HG03103 (cell line): ENCODE measurements around the gene GNAI1.

Experiments
- ATAC-seq: cut with Tn5 transposase; IDR thresholded peaks from one replicate; pipeline ENCODE4 v1.9.1; 2021; ENCODE audit warnings: low read depth; ENCODE audit not compliant: unreplicated experiment

GNAI1 gene

GRCh38 chr7:80131675-80132435 lies 2.8 kb upstream of the GNAI1 start:
- ATAC-seq, result no peak

DNA sequence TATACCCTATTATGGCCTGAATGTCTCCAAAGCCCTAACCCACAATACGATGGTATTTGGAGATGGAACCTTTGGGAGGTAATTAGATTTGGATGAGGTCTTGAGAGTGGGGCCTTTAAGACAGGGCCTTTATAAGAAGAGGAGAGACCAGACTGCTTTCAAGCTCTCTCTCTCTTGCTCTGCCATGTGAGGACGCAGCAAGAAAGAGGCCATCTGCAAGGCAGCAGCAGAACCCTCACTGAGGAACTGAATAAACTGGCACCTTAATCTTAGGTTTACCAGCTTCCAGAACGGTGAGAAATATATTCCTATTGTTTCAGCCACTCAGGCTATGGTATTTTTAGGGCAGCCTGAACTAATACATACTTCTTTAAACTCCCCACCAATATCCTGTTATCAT lies 2.0 kb upstream of the GNAI1 start:
- no peak for ATAC-seq

DNA sequence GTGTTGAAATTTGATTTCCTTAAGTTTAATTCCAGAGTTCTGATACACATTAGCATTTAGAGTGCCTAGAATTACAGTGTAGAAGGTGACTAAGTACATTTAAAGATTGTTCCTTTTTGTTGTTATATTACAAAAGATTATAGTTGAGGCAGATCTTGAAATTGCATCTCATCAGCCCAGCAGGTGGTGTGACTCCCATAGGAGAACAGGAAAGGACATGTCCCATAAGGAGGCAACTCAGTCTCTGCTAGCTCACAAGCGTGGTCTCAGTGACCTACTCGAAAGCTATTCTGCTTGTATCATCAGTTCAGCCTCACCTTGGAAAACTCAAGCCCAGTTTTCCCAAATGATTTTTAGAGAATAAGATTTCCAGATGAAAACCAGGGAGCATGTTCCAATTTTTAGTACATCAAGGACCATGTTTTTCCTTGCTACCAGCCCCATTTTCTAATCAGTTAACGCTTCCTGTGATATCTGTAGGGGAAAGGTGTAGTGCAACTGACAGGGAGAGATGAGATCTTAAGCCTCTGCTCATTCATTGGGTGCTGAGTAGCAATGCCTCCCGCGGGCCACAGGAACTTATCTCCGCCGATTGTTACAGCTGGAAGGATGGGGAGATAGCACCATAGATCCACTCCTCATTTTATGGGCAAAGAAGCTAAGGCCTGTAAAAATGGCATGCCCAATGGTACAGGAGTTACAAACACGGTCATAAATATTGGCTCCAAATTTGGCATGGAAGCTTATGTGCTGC lies 1.1 kb upstream of the GNAI1 start:
- ATAC-seq, result no peak

GRCh38 chr7:80134115-80134535 lies 506 bp upstream of the GNAI1 start:
- ATAC-seq, result no peak

DNA sequence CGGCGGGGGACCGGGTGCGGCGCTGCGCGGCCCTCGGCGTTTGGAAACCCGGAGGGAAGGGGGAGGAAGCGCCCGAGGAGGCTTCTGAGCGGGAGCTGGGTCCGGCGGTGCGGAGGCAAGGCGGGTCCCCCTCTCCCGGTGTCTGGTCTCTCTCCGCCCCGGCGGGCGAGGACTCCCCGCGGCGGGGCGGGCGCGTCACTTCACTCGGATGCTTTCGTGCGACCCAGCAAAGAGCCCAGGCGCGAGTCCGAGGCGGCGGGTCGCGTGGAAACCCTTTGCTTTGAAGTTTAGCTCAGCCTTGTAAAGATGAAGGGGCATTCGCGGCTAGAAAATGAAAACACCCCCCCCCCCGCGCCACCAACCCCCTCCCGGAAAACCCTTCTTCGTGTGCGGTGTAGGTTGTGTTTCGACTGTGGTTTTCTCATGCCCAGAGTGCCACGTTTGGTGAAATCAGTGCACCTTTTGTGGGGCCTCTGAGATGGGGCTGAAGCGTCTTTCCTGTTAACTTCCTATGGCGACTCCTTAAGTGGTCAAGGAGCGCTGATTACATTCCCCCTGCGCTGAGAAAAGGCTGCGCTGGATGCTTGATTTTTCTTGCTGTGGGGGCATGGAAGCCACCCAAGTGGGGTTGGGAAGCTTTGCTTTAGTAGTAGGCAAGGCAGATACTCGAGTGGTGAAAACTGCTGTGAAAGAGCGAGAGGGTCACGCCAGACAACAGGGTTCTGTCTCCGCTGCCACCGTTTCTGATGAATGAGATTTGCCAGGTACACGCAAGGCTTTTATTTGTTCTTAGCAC lies 876 bp downstream of the GNAI1 start:
- peak; percentile 23 for ATAC-seq

DNA sequence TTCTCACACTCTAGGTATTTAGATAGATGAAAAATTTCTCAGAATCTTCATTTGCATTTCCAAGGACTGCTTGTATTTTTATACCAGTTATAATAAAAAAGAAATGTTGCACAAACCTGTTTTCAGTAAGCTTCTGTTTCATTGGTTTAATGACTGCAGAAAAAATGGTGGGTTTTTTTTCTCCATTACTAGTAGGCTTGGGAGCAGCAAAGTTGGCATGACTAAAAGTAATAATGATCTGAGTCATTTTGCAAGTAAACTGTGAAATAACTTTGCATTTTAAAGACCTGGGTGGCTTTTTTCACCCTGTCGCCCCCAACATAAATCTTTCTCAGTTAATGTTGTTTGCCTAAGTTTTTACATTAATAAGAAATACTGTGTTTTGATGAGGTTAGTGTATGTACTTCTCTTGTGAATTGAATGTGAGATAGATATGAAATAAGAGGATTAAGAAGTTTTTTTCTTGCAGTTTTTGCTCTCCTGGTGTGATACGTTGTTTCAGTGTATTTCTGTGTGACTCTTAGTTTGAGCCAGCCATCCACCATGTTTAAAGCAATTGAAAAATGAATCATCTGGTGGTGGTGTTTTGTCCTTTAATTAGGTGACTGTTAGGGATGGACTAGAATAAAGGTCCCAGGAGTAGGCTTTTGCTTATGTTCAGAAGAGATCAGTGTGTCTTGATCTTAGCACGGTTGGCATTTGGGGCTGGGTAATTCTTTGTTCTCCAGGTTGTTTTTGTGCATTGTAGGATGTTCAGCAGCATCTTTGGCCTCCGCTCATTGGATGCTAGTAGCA lies 1.8 kb downstream of the GNAI1 start:
- ATAC-seq, result no peak

GRCh38 chr7:80137410-80137809 lies 2.8 kb downstream of the GNAI1 start:
- no peak for ATAC-seq

DNA sequence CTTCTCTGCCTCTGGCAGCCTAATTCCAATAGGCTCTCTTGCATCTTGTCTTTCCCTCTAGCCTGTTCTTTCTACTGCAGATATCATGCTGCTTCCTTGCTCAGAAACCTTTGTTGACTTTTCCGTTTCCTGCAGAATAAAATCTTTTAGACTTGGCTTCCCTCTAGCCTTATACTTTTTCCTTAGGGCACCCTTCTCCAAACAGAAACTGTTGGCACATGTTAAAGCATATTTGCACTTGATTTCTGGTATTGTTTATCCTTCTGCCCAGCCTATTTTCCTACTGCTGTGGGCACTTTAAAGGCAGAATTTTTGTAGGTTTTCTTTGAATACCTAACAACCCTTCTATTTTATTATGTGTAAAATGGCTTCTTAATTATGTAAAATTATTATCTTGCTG lies 4.6 kb downstream of the GNAI1 start:
- no peak for ATAC-seq

- no peak for ATAC-seq
These were observed 5.8 kb downstream of the GNAI1 start for GRCh38 chr7:80140388-80140787.

- ATAC-seq, result no peak
These were observed 6.7 kb downstream of the GNAI1 start for GRCh38 chr7:80141376-80141775.

- ATAC-seq, result no peak
These were observed 8.4 kb downstream of the GNAI1 start for GRCh38 chr7:80142853-80143580.

DNA sequence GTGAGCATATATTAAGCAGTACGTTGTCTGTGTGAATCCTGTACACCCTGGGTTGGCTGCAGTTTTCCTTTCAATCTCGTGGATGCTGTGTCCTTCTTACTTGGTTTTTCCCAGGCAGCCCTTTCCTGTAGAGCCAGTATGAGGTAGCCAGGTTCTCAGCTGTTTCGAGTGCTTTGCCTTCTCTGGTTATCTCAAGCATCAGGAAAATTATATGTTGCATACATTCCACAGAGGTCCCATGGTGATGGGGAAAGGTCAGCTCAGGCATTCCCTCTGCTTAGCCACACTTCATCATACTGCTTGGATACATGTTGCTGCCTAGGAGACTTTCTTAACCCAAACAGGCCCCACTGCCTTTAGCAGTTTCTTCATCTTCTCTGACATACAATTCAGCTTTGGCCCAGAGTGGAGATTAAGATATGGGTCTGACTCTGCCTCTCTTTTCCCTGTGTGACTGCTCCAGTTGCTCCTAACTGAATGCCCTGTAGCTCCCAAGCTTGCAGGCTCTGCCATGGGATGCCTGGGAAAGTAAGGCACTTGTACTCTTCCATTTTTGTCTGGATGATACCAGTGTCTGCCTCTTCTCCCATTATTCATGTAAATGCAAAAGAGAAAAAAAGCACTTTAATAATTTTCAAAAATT lies 11.3 kb downstream of the GNAI1 start:
- ATAC-seq, result no peak

DNA sequence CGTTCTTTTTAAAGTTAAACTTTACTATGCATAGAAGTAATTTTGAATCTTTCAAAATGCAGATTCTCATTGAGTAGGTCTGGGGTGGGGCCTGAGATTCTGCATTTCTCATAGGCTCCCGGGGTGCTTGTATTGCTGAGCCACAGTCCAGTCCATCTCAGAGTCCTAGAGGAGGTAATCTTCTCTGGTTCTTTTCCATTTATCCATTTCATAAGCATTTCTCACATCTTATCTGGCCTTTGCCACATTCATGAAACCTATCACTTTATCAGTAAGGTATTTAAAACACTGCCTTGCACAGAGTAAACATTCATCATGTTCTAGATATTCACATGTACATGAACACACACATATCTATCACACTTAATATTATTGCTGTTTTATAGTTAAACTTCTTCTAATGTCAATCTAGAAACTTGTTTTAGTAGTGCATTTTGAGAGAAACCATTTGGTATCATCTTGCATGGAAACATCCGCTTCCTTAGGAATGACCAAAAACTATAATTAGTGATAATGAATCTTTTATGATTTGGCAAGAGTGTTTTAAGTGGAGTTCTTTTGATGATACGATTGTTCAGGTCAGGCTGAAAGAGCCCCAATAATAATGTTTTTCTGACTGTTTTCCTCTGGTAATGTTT lies 12.0 kb downstream of the GNAI1 start:
- no peak for ATAC-seq

- no peak for ATAC-seq
These were observed 13.1 kb downstream of the GNAI1 start for GRCh38 chr7:80147543-80148391.

GRCh38 chr7:80150611-80151273 lies 16.1 kb downstream of the GNAI1 start:
- ATAC-seq, result no peak

- no peak for ATAC-seq
These were observed 16.6 kb downstream of the GNAI1 start for GRCh38 chr7:80151274-80151665.

- no peak for ATAC-seq
These were observed 18.8 kb downstream of the GNAI1 start for GRCh38 chr7:80153446-80153845.
